Measurements from ENCODE around the gene CDC42BPG.

CDC42BPG gene

GRCh38 chr11:64801561-64802369 lies 42.7 kb downstream of the CDC42BPG start:
- peak in 1 of 2 donors; percentile 10 for DNase-seq

- no peak for DNase-seq
These were observed 43.3 kb downstream of the CDC42BPG start for GRCh38 chr11:64801158-64801464.

GRCh38 chr11:64800303-64801157 lies 43.9 kb downstream of the CDC42BPG start:
- no peak for DNase-seq

- DNase-seq = peak in 1 of 2 donors; percentile 18
These were observed 44.7 kb downstream of the CDC42BPG start for GRCh38 chr11:64799623-64800302.

GRCh38 chr11:64799256-64799622 lies 45.2 kb downstream of the CDC42BPG start:
- DNase-seq = no peak

GRCh38 chr11:64796757-64797541 lies 47.5 kb downstream of the CDC42BPG start:
- no peak for DNase-seq

GRCh38 chr11:64796047-64796756 lies 48.3 kb downstream of the CDC42BPG start:
- DNase-seq = no peak

- DNase-seq = no peak
These were observed 49.9 kb downstream of the CDC42BPG start for GRCh38 chr11:64794526-64794925.

- DNase-seq = no peak
These were observed 50.9 kb downstream of the CDC42BPG start for GRCh38 chr11:64793271-64794160.

GRCh38 chr11:64792482-64792881 lies 52.0 kb downstream of the CDC42BPG start:
- DNase-seq = no peak

- DNase-seq = no peak
These were observed 52.6 kb downstream of the CDC42BPG start for GRCh38 chr11:64791781-64792291.

GRCh38 chr11:64790205-64791095 lies 54.0 kb downstream of the CDC42BPG start:
- no peak for DNase-seq

- DNase-seq = no peak
These were observed 54.9 kb downstream of the CDC42BPG start for GRCh38 chr11:64789331-64790204.

- no peak for DNase-seq
These were observed 55.9 kb downstream of the CDC42BPG start for GRCh38 chr11:64788321-64789215.

- DNase-seq = peak; percentile 60 to 72
These were observed 56.7 kb downstream of the CDC42BPG start for GRCh38 chr11:64787526-64788320.

- no peak for DNase-seq
These were observed 58.1 kb downstream of the CDC42BPG start for GRCh38 chr11:64786308-64786707.
